NCI-H345 (cell line): ENCODE results near the gene IWS1.
"Not testable (repeated sequence)": the region's sequence is repeated elsewhere in the genome, so short reads cannot be mapped to it uniquely, and the experiment has no call there.

Experiments
- DNase-seq: peaks from one replicate; lab custom pipeline; 2025; lab: John Stamatoyannopoulos, UW

IWS1 gene

GRCh38 chr2:127454595-127455565 lies 71.4 kb downstream of the IWS1 start:
- no peak for DNase-seq

GRCh38 chr2:127453392-127454171 lies 72.7 kb downstream of the IWS1 start:
- no peak for DNase-seq

GRCh38 chr2:127453013-127453391 lies 73.3 kb downstream of the IWS1 start:
- no peak for DNase-seq

DNA sequence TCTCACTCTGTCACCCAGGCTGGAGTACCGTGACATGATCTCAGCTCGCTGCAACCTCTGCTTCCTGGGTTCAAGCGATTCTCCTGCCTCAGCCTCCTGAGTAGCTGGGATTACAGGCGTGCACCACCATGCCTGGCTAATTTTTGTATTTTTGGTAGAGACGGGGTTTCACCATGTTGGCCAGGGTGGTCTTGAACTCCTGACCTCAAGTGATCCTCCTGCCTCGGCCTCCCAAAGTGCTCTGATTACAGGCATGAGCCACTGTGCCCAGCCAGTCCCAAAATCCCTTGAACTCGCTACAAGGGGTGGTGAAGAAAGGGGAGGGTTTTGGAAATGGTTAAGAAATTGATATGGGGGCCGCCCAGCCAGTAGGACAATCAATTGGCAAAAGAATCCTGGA lies 73.9 kb downstream of the IWS1 start:
- not testable (repeated sequence) for DNase-seq

DNA sequence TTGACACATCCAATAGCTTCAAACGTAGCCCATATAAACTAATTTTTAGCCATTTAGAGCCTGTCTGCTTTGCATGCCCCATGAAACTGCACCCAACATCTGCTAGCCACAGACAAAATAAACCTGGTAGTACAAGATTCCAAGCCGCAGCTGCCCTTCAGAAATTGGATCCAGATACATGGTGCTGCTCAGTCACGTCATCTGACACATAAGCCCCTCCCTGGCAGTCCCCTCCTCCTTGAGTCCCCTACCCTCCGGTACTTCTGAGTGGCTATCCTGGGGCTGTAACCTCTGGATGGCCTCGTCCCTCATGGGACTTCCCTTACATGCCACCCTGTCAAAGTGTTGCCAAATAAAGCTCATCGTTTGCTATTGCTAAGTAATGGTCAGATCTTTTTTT lies 74.3 kb downstream of the IWS1 start:
- DNase-seq: no peak

- DNase-seq: no peak
These were observed 76.4 kb downstream of the IWS1 start for GRCh38 chr2:127449898-127450297.

- peak; percentile 5 for DNase-seq
These were observed 76.9 kb downstream of the IWS1 start for GRCh38 chr2:127449414-127449813.

- no peak for DNase-seq
These were observed 77.8 kb downstream of the IWS1 start for GRCh38 chr2:127448526-127448925.

GRCh38 chr2:127439343-127439742 lies 86.9 kb downstream of the IWS1 start:
- DNase-seq: no peak

DNA sequence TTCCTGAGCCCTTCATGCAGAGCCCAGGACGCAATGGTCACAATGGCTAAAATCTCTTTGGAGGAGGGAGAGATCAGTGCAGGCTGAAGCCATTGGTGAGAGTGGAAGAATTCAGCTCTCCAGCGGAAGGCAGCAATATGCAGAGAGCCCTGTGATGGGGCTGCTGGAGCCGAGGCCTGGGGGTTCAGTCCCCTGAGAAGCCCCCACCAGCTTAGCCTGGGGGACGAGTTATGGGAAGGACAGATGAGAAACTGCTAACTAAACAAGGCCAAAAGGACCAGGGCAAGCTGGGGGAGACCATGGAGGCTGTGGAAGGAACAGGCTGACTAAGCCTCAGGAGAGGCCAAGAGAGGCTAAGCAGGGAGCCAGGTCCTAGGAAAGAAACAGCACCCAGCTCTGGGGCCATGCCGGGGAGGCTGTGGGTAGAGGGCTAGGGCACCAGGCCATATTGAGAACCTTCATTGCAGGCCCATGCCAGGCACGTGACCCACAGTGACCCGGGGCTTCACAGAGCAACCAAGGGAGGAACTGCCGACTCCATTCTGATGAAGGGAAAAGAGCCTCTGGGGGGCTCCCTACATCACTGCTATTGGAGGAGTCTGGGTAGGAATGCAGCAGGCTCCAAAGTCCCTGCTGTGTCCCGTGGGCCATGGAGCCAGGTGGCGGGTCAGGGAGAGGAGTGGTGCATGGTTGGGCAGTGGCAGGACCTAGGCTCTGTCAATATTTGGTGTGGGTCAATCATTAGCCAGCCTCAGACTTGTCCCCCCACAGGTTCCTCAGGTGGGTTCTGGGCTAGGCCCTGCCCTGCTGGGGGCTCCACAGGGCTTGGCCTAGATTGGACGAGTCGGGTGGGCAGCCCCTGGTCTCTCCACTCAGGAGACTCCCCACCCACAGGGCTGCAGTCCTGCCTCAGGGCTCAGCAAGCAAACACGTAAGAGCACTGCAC lies 88.2 kb downstream of the IWS1 start:
- DNase-seq: no peak

- no peak for DNase-seq
These were observed 89.2 kb downstream of the IWS1 start for GRCh38 chr2:127437056-127437455.

DNA sequence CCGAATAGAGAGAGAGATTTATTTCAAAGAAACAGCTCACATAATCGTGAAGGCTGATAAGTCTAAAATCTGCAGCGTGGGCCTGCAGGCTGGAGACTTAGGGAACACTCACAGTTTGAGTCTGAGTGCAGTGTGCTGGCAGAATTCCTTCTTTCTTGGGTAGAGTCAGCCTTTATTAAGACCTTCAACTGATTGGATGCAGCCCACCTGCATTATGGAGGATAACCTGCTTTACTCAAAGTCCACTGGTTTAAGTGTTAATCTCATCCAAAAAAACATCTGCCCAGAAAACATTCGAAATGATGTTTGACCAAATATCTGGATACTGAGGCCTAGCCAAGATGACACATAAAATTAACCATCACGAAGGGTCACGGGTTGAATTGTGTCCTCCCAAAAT lies 91.8 kb downstream of the IWS1 start:
- DNase-seq: no peak

DNA sequence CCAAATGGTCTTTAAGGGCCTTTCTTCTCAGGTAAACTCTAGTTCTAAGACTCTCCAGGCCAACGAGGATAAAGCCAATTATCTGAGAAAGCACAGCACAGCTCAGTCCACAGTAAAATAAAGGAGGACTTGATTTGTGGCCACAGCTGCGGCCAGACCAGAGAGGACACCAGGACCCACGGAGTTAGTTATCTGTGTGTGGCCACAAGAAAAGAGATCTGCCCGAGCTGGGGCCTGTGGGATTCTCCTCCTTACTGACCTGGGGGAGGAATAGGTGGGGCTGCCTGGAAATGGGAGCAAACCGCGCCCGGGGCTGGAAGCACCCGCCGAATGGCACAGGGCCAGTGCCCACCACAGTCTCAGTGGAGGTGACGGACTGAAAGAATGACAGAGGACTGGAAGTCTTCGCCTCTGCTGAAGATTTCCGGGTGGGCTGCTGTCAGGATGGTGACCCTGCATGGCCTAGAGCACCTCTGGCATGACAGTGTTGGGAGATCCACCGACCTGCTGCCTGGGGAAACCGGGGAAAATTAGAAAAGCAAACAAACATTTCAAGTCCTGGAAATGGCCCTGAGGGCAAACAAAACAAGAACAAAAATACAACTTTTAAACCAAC lies 94.8 kb downstream of the IWS1 start:
- no peak for DNase-seq
